DND-41 (cell line): ENCODE measurements around the gene GABRA6.

ENCODE experiments used
- ATAC-seq: fragments of 200-7000 bp; cut with Tn5 transposase; 3 replicates; pipeline ENCODE4 v1.9.1; 2021; ENCODE audit warnings: low read depth; ENCODE audit not compliant: insufficient read depth
- DNase-seq: peaks from one replicate; pipeline ENCODE4 v3.0.0-alpha.2; 2020
- H2AFZ ChIP-seq: 2 replicates; pipeline ENCODE4 v1.6.0; 2012; ENCODE audit warnings: low read depth, low read length
- H3K27ac ChIP-seq: 2 replicates; pipeline ENCODE4 v1.5.1; 2012; ENCODE audit warnings: low read length, inconsistent platforms
- H3K27me3 ChIP-seq: fragments of 200-600 bp; sonication (generic); 2 replicates; pipeline ENCODE4 v1.6.0; 2012; ENCODE audit warnings: low read length, mild to moderate bottlenecking, inconsistent platforms; ENCODE audit not compliant: insufficient read depth, poor library complexity
- H3K36me3 ChIP-seq: 2 replicates; pipeline ENCODE4 v1.5.1; 2012; ENCODE audit warnings: low read length, inconsistent platforms; ENCODE audit not compliant: insufficient read depth
- H3K4me1 ChIP-seq: 2 replicates; pipeline ENCODE4 v1.5.1; 2012; ENCODE audit warnings: mild to moderate bottlenecking, low read length; ENCODE audit not compliant: insufficient read depth
- H3K4me2 ChIP-seq: 2 replicates; pipeline ENCODE4 v1.6.0; 2012; ENCODE audit warnings: mild to moderate bottlenecking, moderate library complexity, low read length, inconsistent platforms; ENCODE audit not compliant: insufficient read depth
- H3K4me3 ChIP-seq, 2 experiments: fragments of 200-600 bp in 1 of 2; shearing (Covaris generic) in 1 of 2; 2 replicates each; pipeline ENCODE4 v1.5.1; 2012 to 2016; ENCODE audit warnings: inconsistent platforms in 2 of 2, low read length in 2 of 2, mild to moderate bottlenecking in 2 of 2, low read depth in 1 of 2, moderate library complexity in 1 of 2
- H3K79me2 ChIP-seq: 2 replicates; pipeline ENCODE4 v1.6.0; 2012; ENCODE audit warnings: low read length, inconsistent platforms; ENCODE audit not compliant: insufficient read depth
- H3K9ac ChIP-seq: 2 replicates; pipeline ENCODE4 v1.6.0; 2012; ENCODE audit warnings: low read depth, mild to moderate bottlenecking, inconsistent platforms, low read length, moderate library complexity
- H3K9me3 ChIP-seq: 2 replicates; pipeline ENCODE4 v1.5.1; 2012; ENCODE audit warnings: low read length, moderate library complexity, mild to moderate bottlenecking, inconsistent platforms; ENCODE audit not compliant: insufficient read depth, severe bottlenecking
- H4K20me1 ChIP-seq: 2 replicates; pipeline ENCODE4 v1.6.0; 2012; ENCODE audit warnings: low read length; ENCODE audit not compliant: insufficient read depth
- CTCF ChIP-seq: IDR thresholded peaks from 2 replicates; pipeline ENCODE4 v1.5.1; 2012; ENCODE audit warnings: borderline replicate concordance, low read length, moderate library complexity, mild to moderate bottlenecking; ENCODE audit not compliant: poor library complexity, severe bottlenecking; ENCODE audit errors: extremely low read depth
- EZH2 ChIP-seq: IDR thresholded peaks from 3 replicates; pipeline ENCODE4 v1.6.1; 2012; ENCODE audit warnings: borderline replicate concordance, low read depth, mild to moderate bottlenecking, moderate library complexity, low read length, inconsistent platforms; ENCODE audit not compliant: severe bottlenecking

The GABRA6 gene

GRCh38 chr5:161686881-161687280, 1.4 kb downstream of the GABRA6 start:
- Histone ChIP-seq H2AFZ (no peak overlapping the region), H4K20me1 (no peaks in the 10 kb centered on the region), H3K79me2 (no peaks in the 10 kb centered on the region), H3K4me3 (no peak overlapping the region), H3K36me3 (no peaks in the 10 kb centered on the region), H3K27ac (no peak overlapping the region), H3K9me3 (no peaks in the 10 kb centered on the region), H3K27me3 (no peaks in the 10 kb centered on the region), H3K4me2 (no peak overlapping the region), H3K4me1 (no peaks in the 10 kb centered on the region), H3K9ac (no peak overlapping the region)
- DNase-seq: no peak
- no peak for ATAC-seq
- TF ChIP-seq EZH2: no peak

GRCh38 chr5:161687316-161687715, 1.8 kb downstream of the GABRA6 start:
- Histone ChIP-seq H2AFZ (no peak overlapping the region), H3K9me3 (no peaks in the 10 kb centered on the region)
- no peak for ATAC-seq

GRCh38 chr5:161691911-161692310, 6.4 kb downstream of the GABRA6 start:
- Histone ChIP-seq H3K36me3 (no peaks in the 10 kb centered on the region), H4K20me1 (no peaks in the 10 kb centered on the region), H3K79me2 (no peaks in the 10 kb centered on the region), H3K27ac (no peak overlapping the region), H3K9ac (no peak overlapping the region), H3K4me1 (no peaks in the 10 kb centered on the region), H3K4me3 (no peak overlapping the region), H3K9me3 (no peaks in the 10 kb centered on the region), H3K27me3 (no peaks in the 10 kb centered on the region), H2AFZ (no peak overlapping the region), H3K4me2 (no peak overlapping the region)
- TF ChIP-seq CTCF: no peak
- ATAC-seq: no peak
- no peak for DNase-seq

More at GRCh38 chr5:161687316-161687715, 1.8 kb downstream of the GABRA6 start:
- no peaks in the 10 kb centered on the region for H3K36me3 ChIP-seq
- DNase-seq: no peak
- H3K79me2 ChIP-seq: no peaks in the 10 kb centered on the region
- no peak overlapping the region for H3K27ac ChIP-seq
- no peak overlapping the region for H3K9ac ChIP-seq
- no peaks in the 10 kb centered on the region for H3K27me3 ChIP-seq
- H3K4me2 ChIP-seq: no peak overlapping the region
- no peak for TF ChIP-seq CTCF
- TF ChIP-seq EZH2: no peak
- no peak overlapping the region for H3K4me3 ChIP-seq
- H3K4me1 ChIP-seq: no peaks in the 10 kb centered on the region
- H4K20me1 ChIP-seq: no peaks in the 10 kb centered on the region

- no peak for TF ChIP-seq CTCF
- TF ChIP-seq EZH2: no peak
- no peak overlapping the region for H3K9ac ChIP-seq
- no peaks in the 10 kb centered on the region for H4K20me1 ChIP-seq
- H3K4me3 ChIP-seq: no peak overlapping the region
- H3K9me3 ChIP-seq: no peaks in the 10 kb centered on the region
- ATAC-seq: no peak
- no peaks in the 10 kb centered on the region for H3K36me3 ChIP-seq
- H3K27ac ChIP-seq: no peak overlapping the region
- DNase-seq: no peak
- H3K4me1 ChIP-seq: no peaks in the 10 kb centered on the region
- no peak overlapping the region for H3K4me2 ChIP-seq
- no peaks in the 10 kb centered on the region for H3K27me3 ChIP-seq
- no peak overlapping the region for H2AFZ ChIP-seq
- H3K79me2 ChIP-seq: no peaks in the 10 kb centered on the region
These were observed 11.5 kb downstream of the GABRA6 start for GRCh38 chr5:161697001-161697400.
